HG03520 (cell line): ENCODE measurements around the gene PLSCR3.

ENCODE experiments used
- ATAC-seq: cut with Tn5 transposase; IDR thresholded peaks from one replicate; pipeline ENCODE4 v1.9.1; 2021; ENCODE audit warnings: mild to moderate bottlenecking, moderate library complexity; ENCODE audit not compliant: unreplicated experiment

PLSCR3 gene

GRCh38 chr17:7351665-7352502, 42.4 kb downstream of the PLSCR3 start, which contains the start of gene KCTD11:
KCTD11 (plus strand) TSS chr17:7352162.
- ATAC-seq, result peak; percentile 49

GRCh38 chr17:7348478-7349242, 45.7 kb downstream of the PLSCR3 start:
- ATAC-seq, result no peak

- no peak for ATAC-seq
Measured at GRCh38 chr17:7347630-7348477, 46.5 kb downstream of the PLSCR3 start.

- ATAC-seq, result no peak
Measured at GRCh38 chr17:7346761-7347614, 47.3 kb downstream of the PLSCR3 start.

GRCh38 chr17:7343250-7343649, 51.1 kb downstream of the PLSCR3 start:
- no peak for ATAC-seq

GRCh38 chr17:7341842-7342241, 52.5 kb downstream of the PLSCR3 start:
- no peak for ATAC-seq

- ATAC-seq, result no peak
Measured at GRCh38 chr17:7340179-7340578, 54.1 kb downstream of the PLSCR3 start.
